GM18951 (cell line): ENCODE results near the gene GPR39.

Source experiments
- POLR2A ChIP-seq: IDR thresholded peaks from 4 replicates; pipeline ENCODE4 v1.6.1; 2011; ENCODE audit warnings: mild to moderate bottlenecking; ENCODE audit not compliant: insufficient read length, insufficient read depth; ENCODE audit errors: extremely low read depth
- in situ Hi-C: fragments of 300-500 bp; cut with MboI; formaldehyde crosslinking; loops from one replicate; pipeline ENCODE4 v1.12.0; 2022; ENCODE audit warnings: low sequenced_read_pairs, mixed read lengths, inconsistent platforms; ENCODE audit not compliant: unreplicated experiment

Gene GPR39

GRCh38 chr2:132446444-132446843 lies 29.8 kb downstream of the GPR39 start:
- TF ChIP-seq POLR2A: no peak
- in situ Hi-C loops: no loop called here

- in situ Hi-C loops: no loop called here
- TF ChIP-seq POLR2A: no peak
Observed at GRCh38 chr2:132448331-132448730, 31.7 kb downstream of the GPR39 start.

- in situ Hi-C loops: no loop called here
- TF ChIP-seq POLR2A: no peak
Observed at GRCh38 chr2:132448771-132449170, 32.2 kb downstream of the GPR39 start.

- no peak for TF ChIP-seq POLR2A
- in situ Hi-C loops: no loop called here
Observed at GRCh38 chr2:132449868-132450267, 33.3 kb downstream of the GPR39 start.

DNA sequence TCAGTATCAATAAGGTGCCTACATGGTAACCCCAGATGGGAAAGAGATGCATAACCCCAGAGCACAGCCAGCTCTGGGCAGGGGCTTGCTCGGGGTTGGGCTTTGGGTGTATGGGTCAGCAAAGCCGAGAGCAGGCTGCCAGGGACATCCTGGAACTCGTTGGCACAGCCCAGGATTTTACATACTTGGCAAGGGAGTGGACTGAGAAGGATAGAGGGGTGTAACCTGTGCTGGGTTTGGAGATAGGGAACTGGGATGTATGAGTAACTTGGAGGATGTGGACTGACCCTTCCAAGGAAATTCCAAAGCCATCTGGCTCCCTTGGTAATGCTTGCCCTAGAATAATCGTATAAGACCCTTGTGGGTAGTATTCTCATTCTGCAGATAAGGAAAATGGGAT lies 44.2 kb downstream of the GPR39 start:
- in situ Hi-C loops: no loop called here
- no peak for TF ChIP-seq POLR2A

GRCh38 chr2:132462236-132462635 lies 45.6 kb downstream of the GPR39 start:
- no peak for TF ChIP-seq POLR2A
- in situ Hi-C loops: no loop called here

- in situ Hi-C loops: no loop called here
- TF ChIP-seq POLR2A: no peak
Observed at GRCh38 chr2:132463719-132464118, 47.1 kb downstream of the GPR39 start.

GRCh38 chr2:132465917-132466316 lies 49.3 kb downstream of the GPR39 start:
- in situ Hi-C loops: no loop called here
- TF ChIP-seq POLR2A: no peak

DNA sequence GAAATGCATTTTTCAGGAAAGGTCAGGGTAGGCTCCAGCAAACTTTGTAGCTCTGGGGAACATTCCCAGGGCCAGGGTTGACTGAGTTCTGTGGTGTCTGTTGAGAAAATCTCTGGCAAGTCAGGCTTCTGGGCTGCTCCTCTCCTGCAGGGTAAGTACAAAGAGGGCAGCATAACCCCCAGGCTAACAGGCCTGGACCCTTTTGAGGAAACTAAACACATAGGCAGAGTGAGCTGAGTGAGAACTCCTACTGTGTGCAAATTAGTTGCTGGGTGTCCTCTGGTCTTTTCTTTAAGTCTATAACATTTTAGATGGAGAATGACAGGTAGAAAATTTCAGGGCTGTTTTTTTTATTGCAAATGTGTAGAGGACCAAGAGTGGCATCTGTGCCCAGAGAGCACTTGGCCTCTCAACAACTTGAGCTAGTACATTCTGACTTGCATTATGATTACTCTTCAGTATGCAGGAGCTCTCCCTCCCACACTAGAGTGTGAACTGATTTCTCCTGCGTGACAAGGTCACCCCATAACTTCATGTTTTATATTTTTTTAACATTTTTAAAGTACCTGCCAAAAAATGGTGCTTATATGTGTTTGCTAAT lies 49.9 kb downstream of the GPR39 start:
- TF ChIP-seq POLR2A: no peak
- in situ Hi-C loops: no loop called here

- in situ Hi-C loops: no loop called here
Observed at GRCh38 chr2:132468821-132469675, 52.4 kb downstream of the GPR39 start.

GRCh38 chr2:132470746-132471145 lies 54.1 kb downstream of the GPR39 start:
- TF ChIP-seq POLR2A: no peak
- in situ Hi-C loops: no loop called here

More at GRCh38 chr2:132468821-132469675, 52.4 kb downstream of the GPR39 start:
- TF ChIP-seq POLR2A: no peak

DNA sequence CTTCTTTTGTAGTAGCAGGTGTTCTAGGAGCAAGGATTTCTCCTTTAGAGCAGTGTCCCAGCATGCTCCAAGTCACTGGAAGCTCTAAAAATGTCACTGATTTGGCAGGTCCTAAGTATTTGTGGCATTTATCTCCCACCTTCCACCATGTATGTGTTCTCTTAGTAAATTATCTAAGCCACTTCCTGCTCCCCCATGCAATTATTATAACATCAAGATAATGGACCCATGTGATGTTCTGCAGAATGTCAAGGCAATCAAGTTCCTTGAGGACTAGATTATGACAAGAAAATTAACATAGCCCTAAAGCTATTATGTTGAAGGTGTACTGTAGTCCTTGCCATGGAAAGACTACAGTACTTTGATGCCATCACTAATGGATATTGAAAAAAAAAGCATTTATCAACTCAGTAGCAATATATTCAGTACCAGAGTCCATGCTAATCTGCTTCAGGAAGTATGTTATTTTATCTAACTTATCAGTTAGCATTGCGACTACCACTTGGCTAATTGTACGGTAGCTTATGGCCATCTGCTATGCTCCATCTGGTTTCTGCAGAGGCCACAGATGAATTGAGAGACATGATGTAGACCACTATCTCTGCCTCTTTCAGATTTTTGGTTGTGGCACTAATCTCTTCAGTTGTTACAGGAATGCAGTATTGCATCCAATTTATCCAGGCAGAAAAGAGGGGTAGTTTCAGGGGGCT lies 56.7 kb downstream of the GPR39 start:
- TF ChIP-seq POLR2A: no peak
- in situ Hi-C loops: no loop called here

GRCh38 chr2:132475615-132476014 lies 59.0 kb downstream of the GPR39 start:
- no peak for TF ChIP-seq POLR2A
- in situ Hi-C loops: no loop called here
